NCI-H526 (cell line): ENCODE measurements around the gene DUSP16.

Experiments used
- DNase-seq, 2 experiments: peaks; one replicate each; lab custom pipeline; 2025; lab: John Stamatoyannopoulos, UW

DUSP16 gene

GRCh38 chr12:12468575-12468974, 94.1 kb downstream of the DUSP16 start:
- DNase-seq: peak; percentile 18 to 62

- DNase-seq: peak; percentile 95 to 96
Observed at GRCh38 chr12:12467688-12468261, 94.9 kb downstream of the DUSP16 start.

GRCh38 chr12:12467264-12467663, 95.4 kb downstream of the DUSP16 start:
- peak in 1 of 2 experiments; percentile 65 for DNase-seq

- no peak for DNase-seq
Observed at GRCh38 chr12:12466157-12466556, 96.5 kb downstream of the DUSP16 start.

- DNase-seq: no peak
Observed at GRCh38 chr12:12465522-12465921, 97.1 kb downstream of the DUSP16 start.

GRCh38 chr12:12461923-12462315, 100.7 kb downstream of the DUSP16 start:
- DNase-seq: no peak

GRCh38 chr12:12460935-12461922, 101.4 kb downstream of the DUSP16 start:
- DNase-seq: no peak

GRCh38 chr12:12456637-12457036, 106.0 kb downstream of the DUSP16 start:
- no peak for DNase-seq

GRCh38 chr12:12454315-12454714, 108.3 kb downstream of the DUSP16 start:
- DNase-seq: no peak

GRCh38 chr12:12453635-12454034, 109.0 kb downstream of the DUSP16 start:
- DNase-seq: no peak

GRCh38 chr12:12452326-12452902, 110.2 kb downstream of the DUSP16 start:
- no peak for DNase-seq

- DNase-seq: no peak
Observed at GRCh38 chr12:12451098-12451497, 111.6 kb downstream of the DUSP16 start.

GRCh38 chr12:12450043-12450471, 112.6 kb downstream of the DUSP16 start:
- DNase-seq: no peak

- no peak for DNase-seq
Observed at GRCh38 chr12:12449533-12450025, 113.1 kb downstream of the DUSP16 start.

GRCh38 chr12:12447837-12448236, 114.8 kb downstream of the DUSP16 start:
- DNase-seq: peak in 1 of 2 experiments; percentile 56

- DNase-seq: no peak
Observed at GRCh38 chr12:12447236-12447635, 115.4 kb downstream of the DUSP16 start.

- no peak for DNase-seq
Observed at GRCh38 chr12:12446786-12447185, 115.9 kb downstream of the DUSP16 start.

- DNase-seq: no peak
Observed at GRCh38 chr12:12445882-12446181, 116.8 kb downstream of the DUSP16 start.

GRCh38 chr12:12445165-12445881, 117.3 kb downstream of the DUSP16 start:
- no peak for DNase-seq

GRCh38 chr12:12443431-12443878, 119.2 kb downstream of the DUSP16 start:
- no peak for DNase-seq

- DNase-seq: no peak
Observed at GRCh38 chr12:12442548-12443071, 120.1 kb downstream of the DUSP16 start.
